HepG2 (cell line): ENCODE data around the gene ROCK1. TPM values are rescaled to one million over a fixed set of nuclear protein-coding genes. Genes with fewer than 3 reads are reported as not detected.
A peak's percentile ranks its signal among the peaks of the same experiment; 100 is the strongest.

ENCODE experiments used
- HNRNPH1 ChIP-seq: fragments of 200-400 bp; formaldehyde crosslinking; optimal IDR thresholded peaks from 2 replicates; pipeline ENCODE3; 2017; ENCODE audit warnings: mild to moderate bottlenecking, low read depth, low read length
- IRX3 ChIP-seq: sonication (generic); formaldehyde crosslinking; IDR thresholded peaks from 2 replicates; pipeline ENCODE4 v1.8.1; 2023; ENCODE audit warnings: mild to moderate bottlenecking, low read depth, missing genetic modification reagents, borderline replicate concordance
- MAFK ChIP-seq, 2 experiments: IDR thresholded peaks in 1 of 2; conservative IDR thresholded peaks in 1 of 2; 2 replicates each; pipeline ENCODE4 v1.6.1; 2011; ENCODE audit warnings: improper control_type of control experiment in 2 of 2, low read length in 2 of 2
- MBD4 ChIP-seq: IDR thresholded peaks from 2 replicates; pipeline ENCODE4 v1.6.1; 2012; ENCODE audit warnings: low read length, inconsistent platforms, borderline replicate concordance
- SIN3A ChIP-seq: IDR thresholded peaks from 2 replicates; pipeline ENCODE4 v1.6.1; 2011; ENCODE audit warnings: low read depth, mild to moderate bottlenecking, control low read depth, low read length, borderline replicate concordance
- ZBTB8A ChIP-seq: sonication (generic); formaldehyde crosslinking; IDR thresholded peaks from 2 replicates; pipeline ENCODE4 v1.4.0; 2020; ENCODE audit warnings: mild to moderate bottlenecking, low read depth, missing genetic modification reagents, borderline replicate concordance
- ZNF180 ChIP-seq: sonication (generic); formaldehyde crosslinking; IDR thresholded peaks from 2 replicates; pipeline ENCODE4 v1.4.0; 2020; ENCODE audit warnings: low read depth, missing genetic modification reagents, borderline replicate concordance
- ZNF788 ChIP-seq: sonication (generic); formaldehyde crosslinking; IDR thresholded peaks from 2 replicates; pipeline ENCODE4 v1.5.0; 2020; ENCODE audit warnings: mild to moderate bottlenecking, missing genetic modification reagents, borderline replicate concordance
- polyA plus RNA-seq, 8 experiments: library from polyadenylated mRNA; depleted of rRNA in 3 of 8; stranded (reverse) in 7 of 8; unstranded in 1 of 8; fragments of >200 nt; fragmentation: Illumina TruSeq in 4 of 8; extraction: Trizol in 4 of 8; gene quantifications; 2 replicates each; pipeline versions ENCODE4 v1.2.1 to v1.2.3, GENCODE V29; 2011 to 2016; ENCODE audit warnings: low read depth in 4 of 8, missing spikeins in 1 of 8, mixed read lengths in 1 of 8; ENCODE audit not compliant: insufficient read depth in 1 of 8
- total RNA-seq, 5 experiments: library from RNA; depleted of rRNA; stranded (reverse); fragments of >200 nt; fragmentation: Illumina TruSeq; extraction: Trizol; gene quantifications; 2 replicates each; pipeline ENCODE4 v1.2.3, GENCODE V29; 2016; ENCODE audit warnings: low read depth in 1 of 5
- TF ChIP-seq, protein P1 (sequence below): sonication (generic); formaldehyde crosslinking; IDR thresholded peaks from one replicate; pipeline ENCODE4 v1.5.1; 2020; ENCODE audit warnings: mild to moderate bottlenecking, missing genetic modification reagents; ENCODE audit errors: not compliant biosample characterization
- TF ChIP-seq, protein P2 (sequence below): sonication (generic); formaldehyde crosslinking; IDR thresholded peaks from 2 replicates; pipeline ENCODE4 v1.4.0; 2020; ENCODE audit warnings: missing genetic modification reagents, borderline replicate concordance
- TF ChIP-seq, protein P3 (sequence below): sonication (generic); formaldehyde crosslinking; IDR thresholded peaks from 2 replicates; pipeline ENCODE4 v1.4.0; 2020; ENCODE audit warnings: mild to moderate bottlenecking, missing genetic modification reagents
- TF ChIP-seq, protein P4 (sequence below): sonication (generic); formaldehyde crosslinking; IDR thresholded peaks from 2 replicates; pipeline ENCODE4 v1.9.0; 2021; ENCODE audit warnings: missing genetic modification reagents, borderline replicate concordance

Gene ROCK1
- total and polyA plus RNA-seq, 2 of the 13 experiments (the other 11 are each of a cell fraction or from before 2014, with no cell fraction given): 10.5 to 27.2 TPM

DNA sequence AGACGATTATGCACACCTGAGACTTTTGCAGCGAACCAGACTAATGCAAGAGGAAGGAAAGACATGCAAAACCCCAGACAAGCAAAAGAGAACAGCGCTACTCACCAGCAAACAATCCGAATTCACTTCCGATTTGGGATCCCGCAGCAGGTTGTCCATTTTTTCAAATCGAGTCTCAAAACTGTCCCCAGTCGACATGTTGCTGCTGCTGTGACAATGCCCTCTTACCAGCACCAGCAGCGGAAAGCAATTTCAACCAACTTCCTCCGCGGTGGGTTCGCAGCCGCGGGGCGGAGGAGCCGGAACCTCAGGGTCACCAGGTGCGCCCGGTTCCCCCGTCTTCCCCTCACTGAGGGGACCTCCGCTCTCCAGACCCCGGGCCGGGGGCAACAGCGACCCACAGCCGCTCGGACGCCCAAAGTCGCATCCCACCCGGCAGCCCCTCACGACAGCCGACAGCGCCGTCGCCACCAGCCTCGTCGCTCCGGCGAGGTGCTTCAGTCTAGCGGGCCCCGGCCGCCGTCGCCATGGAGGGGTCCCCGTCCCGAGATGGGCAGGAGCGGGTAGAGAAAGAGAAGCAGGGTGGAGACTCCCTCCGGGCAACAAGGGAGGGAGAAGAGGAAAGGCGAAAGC, 784 bp downstream of the ROCK1 start (continued):
- TF ChIP-seq, protein P1, sequence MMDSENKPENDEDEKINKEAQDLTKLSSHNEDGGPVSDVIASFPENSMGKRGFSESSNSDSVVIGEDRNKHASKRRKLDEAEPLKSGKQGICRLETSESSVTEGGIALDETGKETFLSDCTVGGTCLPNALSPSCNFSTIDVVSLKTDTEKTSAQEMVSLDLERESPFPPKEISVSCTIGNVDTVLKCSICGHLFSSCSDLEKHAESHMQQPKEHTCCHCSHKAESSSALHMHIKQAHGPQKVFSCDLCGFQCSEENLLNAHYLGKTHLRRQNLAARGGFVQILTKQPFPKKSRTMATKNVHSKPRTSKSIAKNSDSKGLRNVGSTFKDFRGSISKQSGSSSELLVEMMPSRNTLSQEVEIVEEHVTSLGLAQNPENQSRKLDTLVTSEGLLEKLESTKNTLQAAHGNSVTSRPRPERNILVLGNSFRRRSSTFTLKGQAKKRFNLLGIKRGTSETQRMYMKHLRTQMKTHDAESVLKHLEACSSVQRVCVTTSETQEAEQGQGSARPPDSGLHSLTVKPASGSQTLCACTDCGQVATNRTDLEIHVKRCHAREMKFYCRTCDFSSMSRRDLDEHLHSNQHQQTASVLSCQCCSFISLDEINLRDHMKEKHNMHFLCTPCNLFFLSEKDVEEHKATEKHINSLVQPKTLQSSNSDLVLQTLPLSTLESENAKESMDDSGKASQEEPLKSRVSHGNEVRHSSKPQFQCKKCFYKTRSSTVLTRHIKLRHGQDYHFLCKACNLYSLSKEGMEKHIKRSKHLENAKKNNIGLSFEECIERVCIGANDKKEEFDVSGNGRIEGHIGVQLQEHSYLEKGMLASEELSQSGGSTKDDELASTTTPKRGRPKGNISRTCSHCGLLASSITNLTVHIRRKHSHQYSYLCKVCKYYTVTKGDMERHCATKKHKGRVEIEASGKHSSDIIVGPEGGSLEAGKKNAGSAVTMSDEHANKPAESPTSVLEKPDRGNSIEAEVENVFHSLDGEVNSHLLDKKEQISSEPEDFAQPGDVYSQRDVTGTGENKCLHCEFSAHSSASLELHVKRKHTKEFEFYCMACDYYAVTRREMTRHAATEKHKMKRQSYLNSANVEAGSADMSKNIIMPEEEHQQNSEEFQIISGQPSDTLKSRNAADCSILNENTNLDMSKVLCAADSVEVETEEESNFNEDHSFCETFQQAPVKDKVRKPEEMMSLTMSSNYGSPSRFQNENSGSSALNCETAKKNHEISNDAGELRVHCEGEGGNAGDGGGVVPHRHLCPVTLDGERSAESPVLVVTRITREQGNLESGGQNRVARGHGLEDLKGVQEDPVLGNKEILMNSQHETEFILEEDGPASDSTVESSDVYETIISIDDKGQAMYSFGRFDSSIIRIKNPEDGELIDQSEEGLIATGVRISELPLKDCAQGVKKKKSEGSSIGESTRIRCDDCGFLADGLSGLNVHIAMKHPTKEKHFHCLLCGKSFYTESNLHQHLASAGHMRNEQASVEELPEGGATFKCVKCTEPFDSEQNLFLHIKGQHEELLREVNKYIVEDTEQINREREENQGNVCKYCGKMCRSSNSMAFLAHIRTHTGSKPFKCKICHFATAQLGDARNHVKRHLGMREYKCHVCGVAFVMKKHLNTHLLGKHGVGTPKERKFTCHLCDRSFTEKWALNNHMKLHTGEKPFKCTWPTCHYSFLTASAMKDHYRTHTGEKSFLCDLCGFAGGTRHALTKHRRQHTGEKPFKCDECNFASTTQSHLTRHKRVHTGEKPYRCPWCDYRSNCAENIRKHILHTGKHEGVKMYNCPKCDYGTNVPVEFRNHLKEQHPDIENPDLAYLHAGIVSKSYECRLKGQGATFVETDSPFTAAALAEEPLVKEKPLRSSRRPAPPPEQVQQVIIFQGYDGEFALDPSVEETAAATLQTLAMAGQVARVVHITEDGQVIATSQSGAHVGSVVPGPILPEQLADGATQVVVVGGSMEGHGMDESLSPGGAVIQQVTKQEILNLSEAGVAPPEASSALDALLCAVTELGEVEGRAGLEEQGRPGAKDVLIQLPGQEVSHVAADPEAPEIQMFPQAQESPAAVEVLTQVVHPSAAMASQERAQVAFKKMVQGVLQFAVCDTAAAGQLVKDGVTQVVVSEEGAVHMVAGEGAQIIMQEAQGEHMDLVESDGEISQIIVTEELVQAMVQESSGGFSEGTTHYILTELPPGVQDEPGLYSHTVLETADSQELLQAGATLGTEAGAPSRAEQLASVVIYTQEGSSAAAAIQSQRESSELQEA (CRISPR knock-in tag): peak; percentile 29
- TF ChIP-seq MBD4 (no peak), SIN3A (0 out of 2 replicates have a peak, but pooled peaks have one; percentile 10), ZNF788 (CRISPR knock-in tag) (0 out of 2 replicates have a peak, but pooled peaks have one; percentile 17), ZNF180 (no peak), ZBTB8A (no peak), HNRNPH1 (no peak), MAFK (conservative IDR thresholded peaks at IDR 0.05 in 1 of 2, IDR thresholded peaks at IDR 0.05 in 1 of 2; ENCODE audit: low read length in 2 of 2) (no peak), IRX3 (CRISPR knock-in tag) (no peak)
- TF ChIP-seq, protein P2, sequence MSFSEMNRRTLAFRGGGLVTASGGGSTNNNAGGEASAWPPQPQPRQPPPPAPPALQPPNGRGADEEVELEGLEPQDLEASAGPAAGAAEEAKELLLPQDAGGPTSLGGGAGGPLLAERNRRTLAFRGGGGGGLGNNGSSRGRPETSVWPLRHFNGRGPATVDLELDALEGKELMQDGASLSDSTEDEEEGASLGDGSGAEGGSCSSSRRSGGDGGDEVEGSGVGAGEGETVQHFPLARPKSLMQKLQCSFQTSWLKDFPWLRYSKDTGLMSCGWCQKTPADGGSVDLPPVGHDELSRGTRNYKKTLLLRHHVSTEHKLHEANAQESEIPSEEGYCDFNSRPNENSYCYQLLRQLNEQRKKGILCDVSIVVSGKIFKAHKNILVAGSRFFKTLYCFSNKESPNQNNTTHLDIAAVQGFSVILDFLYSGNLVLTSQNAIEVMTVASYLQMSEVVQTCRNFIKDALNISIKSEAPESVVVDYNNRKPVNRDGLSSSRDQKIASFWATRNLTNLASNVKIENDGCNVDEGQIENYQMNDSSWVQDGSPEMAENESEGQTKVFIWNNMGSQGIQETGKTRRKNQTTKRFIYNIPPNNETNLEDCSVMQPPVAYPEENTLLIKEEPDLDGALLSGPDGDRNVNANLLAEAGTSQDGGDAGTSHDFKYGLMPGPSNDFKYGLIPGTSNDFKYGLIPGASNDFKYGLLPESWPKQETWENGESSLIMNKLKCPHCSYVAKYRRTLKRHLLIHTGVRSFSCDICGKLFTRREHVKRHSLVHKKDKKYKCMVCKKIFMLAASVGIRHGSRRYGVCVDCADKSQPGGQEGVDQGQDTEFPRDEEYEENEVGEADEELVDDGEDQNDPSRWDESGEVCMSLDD (CRISPR knock-in tag): no peak
- TF ChIP-seq, protein P3, sequence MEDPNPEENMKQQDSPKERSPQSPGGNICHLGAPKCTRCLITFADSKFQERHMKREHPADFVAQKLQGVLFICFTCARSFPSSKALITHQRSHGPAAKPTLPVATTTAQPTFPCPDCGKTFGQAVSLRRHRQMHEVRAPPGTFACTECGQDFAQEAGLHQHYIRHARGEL (CRISPR knock-in tag): no peak
- TF ChIP-seq, protein P4, sequence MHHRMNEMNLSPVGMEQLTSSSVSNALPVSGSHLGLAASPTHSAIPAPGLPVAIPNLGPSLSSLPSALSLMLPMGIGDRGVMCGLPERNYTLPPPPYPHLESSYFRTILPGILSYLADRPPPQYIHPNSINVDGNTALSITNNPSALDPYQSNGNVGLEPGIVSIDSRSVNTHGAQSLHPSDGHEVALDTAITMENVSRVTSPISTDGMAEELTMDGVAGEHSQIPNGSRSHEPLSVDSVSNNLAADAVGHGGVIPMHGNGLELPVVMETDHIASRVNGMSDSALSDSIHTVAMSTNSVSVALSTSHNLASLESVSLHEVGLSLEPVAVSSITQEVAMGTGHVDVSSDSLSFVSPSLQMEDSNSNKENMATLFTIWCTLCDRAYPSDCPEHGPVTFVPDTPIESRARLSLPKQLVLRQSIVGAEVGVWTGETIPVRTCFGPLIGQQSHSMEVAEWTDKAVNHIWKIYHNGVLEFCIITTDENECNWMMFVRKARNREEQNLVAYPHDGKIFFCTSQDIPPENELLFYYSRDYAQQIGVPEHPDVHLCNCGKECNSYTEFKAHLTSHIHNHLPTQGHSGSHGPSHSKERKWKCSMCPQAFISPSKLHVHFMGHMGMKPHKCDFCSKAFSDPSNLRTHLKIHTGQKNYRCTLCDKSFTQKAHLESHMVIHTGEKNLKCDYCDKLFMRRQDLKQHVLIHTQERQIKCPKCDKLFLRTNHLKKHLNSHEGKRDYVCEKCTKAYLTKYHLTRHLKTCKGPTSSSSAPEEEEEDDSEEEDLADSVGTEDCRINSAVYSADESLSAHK (CRISPR knock-in tag): no peak
